CD4-positive, alpha-beta T cell treated with Interleukin-1 beta for 1 hour (primary cell): ENCODE data around the gene VSX2.

Source experiments
- DNase-seq, 2 donors: peaks; one replicate each; pipeline ENCODE4 v3.0.0-alpha.2; 2020 to 2022

Gene VSX2

GRCh38 chr14:74302634-74303569 is 63.7 kb downstream of the VSX2 start, which contains the start of gene ABCD4:
Gene ABCD4, minus strand, starts transcription at chr14:74302934. Its CDS starts 22 bp downstream, at chr14:74302912.
- DNase-seq, result peak; percentile 90 to 91

GRCh38 chr14:74308695-74309094 is 69.4 kb downstream of the VSX2 start:
- DNase-seq, result no peak

GRCh38 chr14:74309125-74310022 is 70.1 kb downstream of the VSX2 start:
- DNase-seq, result no peak

GRCh38 chr14:74312161-74312560 is 72.9 kb downstream of the VSX2 start:
- DNase-seq, result no peak
